GM21526 (cell line): ENCODE results near the gene CYBB.
A peak's percentile ranks its signal among the peaks of the same experiment; 100 is the strongest.

Experiments
- ATAC-seq: cut with Tn5 transposase; IDR thresholded peaks from one replicate; pipeline ENCODE4 v1.9.1; 2021; ENCODE audit warnings: moderate library complexity; ENCODE audit not compliant: unreplicated experiment, low FRiP score

Gene CYBB

GRCh38 chrX:37783305-37783704, 3.4 kb downstream of the CYBB start:
- no peak for ATAC-seq

DNA sequence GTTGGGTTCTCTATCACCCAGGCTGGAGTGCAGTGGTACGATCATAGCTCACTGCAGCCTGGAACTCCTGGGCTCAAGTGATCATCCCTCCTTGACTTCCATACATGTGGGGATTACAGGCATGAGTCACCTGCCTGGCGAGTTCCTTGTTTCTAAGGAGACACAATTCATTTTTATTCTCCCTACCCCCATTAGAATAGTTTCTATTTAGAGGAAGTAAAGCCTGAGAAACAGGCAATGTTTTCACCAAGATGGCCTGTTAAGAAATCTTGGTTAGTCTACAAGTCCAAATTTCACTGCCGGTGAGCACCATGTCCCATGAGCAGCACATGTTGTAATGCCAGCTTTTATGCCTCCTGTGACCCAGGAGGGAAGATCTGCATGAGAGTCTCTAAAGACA, 5.7 kb downstream of the CYBB start:
- no peak for ATAC-seq

DNA sequence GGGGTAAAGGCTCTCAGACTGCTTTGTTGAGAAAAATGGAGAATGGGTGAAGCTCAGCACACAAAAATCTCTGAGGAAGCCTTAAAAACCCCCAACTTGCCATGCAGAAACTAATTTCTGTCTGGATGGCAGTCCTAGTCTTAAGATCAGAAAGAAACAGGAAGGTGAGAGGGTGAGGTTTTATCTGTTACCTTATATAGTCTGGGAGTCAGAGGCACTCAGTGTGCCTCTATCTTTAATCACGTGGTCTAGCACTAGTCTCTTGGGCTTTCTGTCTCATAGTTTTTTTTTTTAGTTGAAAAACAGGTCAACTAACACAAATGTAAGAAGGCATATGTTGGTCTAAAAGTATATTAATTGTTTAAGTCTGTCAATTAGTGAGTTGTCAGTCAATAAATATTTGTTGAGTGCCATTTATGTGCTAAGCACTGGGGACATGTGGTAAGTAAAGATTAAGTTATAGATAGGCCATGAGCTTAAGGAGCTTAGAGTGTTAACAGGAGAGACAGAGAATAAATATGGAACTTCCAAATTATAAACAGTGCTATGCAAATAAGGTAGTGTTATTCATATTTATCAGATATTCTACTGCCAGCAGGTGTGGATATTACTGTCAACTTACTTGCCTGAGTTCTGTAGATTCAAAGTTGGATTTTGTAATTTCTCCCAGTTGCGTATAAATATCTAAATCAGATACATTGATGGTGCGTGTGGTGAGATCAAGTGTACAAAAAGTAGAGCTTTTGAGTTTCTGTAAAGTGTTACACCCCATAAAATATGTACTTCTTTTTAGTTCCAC, 7.0 kb downstream of the CYBB start:
- ATAC-seq: peak; percentile 71

GRCh38 chrX:37787423-37787869, 7.6 kb downstream of the CYBB start:
- peak; percentile 62 for ATAC-seq

- no peak for ATAC-seq
These were observed 16.5 kb downstream of the CYBB start for GRCh38 chrX:37796310-37796709.

DNA sequence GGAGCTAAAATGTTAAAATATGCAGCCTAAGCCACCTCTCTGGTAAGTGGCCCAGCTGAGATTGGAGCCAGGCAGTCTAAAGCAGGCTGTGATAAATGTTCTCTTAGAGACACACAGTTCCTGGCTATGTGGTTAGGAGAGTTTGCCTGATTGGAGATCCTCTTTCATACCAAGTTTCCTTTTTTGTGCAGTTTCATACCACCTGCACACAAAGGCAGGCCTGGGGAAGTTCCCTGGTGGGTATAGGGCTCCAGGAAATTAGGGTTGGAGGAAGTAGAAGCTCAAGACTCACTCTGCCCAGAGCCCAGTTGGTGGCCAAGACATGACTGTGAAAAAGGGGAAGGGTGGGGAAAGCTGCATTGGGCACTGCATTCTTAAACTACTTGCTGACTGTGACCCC, 16.9 kb downstream of the CYBB start:
- ATAC-seq: peak; percentile 79

GRCh38 chrX:37799936-37800335, 20.1 kb downstream of the CYBB start:
- no peak for ATAC-seq

GRCh38 chrX:37800717-37801116, 20.9 kb downstream of the CYBB start:
- ATAC-seq: no peak

DNA sequence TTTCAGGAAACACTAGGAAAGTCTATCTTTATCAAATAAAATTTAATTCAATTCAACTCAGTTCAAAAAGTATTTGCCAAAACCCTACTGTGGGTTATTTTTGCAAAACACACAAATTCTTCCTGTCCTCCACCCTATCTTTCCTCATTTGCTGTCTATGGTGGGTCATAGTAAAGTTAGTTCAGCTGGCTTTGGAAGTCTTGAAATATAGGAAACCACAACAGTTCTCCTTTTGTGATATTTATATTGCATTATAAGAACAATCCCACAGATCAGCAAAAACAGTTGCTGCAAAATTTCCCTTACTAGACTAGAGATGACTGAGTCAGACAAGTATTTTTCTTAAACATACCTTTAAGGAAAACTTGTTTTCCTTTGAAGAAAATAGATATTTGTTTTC, 22.2 kb downstream of the CYBB start:
- ATAC-seq: no peak

GRCh38 chrX:37803057-37803456, 23.2 kb downstream of the CYBB start:
- no peak for ATAC-seq

DNA sequence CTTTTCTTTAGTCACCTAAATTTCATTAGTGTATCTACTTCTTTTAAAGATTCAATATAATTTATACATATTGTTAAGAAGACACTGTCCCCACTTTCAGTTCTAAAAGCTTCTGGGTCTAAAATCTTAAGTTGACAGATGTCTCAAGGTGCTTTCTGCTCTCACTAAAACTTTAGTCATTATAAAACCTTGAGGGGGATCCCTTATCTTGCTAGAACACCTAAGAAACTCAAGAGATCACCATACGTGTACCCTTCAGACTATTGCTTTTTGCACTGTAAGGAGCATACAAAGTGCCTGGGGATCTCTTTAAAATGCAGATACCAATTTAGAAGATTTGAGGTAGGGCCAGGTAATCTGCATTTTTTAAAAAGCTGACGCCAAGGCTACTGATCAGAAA, 30.1 kb downstream of the CYBB start:
- no peak for ATAC-seq

- ATAC-seq: no peak
These were observed 32.3 kb downstream of the CYBB start for GRCh38 chrX:37812110-37812509.

GRCh38 chrX:37813570-37813969, 33.7 kb downstream of the CYBB start:
- ATAC-seq: no peak

DNA sequence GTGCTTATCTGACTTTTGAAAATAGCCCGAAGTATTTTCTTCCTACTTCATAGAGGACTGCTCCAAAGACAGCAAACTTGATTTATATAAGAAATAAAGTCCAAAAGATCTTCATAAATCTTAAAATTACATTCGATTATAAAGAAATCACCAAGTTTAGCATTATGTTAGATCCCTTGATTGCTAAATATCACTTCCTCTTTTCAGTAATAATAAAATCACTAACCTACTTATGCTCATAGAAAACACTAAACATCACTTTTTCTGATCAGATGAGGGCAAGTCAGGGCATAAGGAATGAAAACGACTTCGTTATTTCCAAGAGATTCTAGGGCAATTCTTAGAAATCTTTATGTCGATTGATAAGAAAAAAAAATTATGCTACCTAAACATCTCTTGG, 35.5 kb downstream of the CYBB start:
- ATAC-seq: no peak

GRCh38 chrX:37816766-37817165, 36.9 kb downstream of the CYBB start:
- ATAC-seq: no peak

- ATAC-seq: no peak
These were observed 37.3 kb downstream of the CYBB start for GRCh38 chrX:37817176-37817575.

- no peak for ATAC-seq
These were observed 37.7 kb downstream of the CYBB start for GRCh38 chrX:37817579-37817978.

- peak; percentile 40 for ATAC-seq
These were observed 38.2 kb downstream of the CYBB start for GRCh38 chrX:37818031-37818430.

- no peak for ATAC-seq
These were observed 40.8 kb downstream of the CYBB start for GRCh38 chrX:37820646-37821045.

DNA sequence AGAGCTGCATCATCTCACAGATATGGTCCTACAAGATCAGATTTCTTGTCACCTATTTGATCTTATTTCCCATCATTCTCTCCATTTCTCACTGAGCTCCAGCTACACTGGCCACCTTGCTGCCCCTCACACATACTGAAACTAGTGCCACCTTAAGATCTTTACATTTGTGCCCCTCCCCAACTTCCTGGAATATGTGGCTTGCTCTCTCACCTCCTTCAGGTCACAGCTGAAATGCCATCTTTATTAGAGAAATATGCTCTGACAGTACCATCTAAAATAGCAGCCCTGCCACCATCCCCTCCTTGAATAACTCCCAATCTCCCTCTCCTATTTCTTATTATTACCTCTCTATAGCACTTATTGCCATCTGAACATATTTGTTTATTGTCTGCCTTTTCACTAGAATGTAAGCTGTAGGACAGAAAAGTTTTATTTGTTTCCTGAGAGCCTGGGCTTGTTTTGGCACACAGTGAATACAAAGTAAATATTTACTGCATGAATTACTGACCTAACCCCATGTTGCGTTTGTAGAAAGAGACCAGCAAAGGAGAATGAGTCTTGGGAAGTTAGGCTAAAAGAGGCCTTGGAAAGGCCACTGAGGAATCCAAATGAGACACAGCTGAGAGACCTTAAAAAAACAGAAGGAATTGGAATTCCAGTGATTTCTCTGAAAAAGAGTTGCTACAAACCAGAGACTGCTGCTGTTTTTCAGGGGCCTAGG, 44.8 kb downstream of the CYBB start:
- ATAC-seq: no peak

GRCh38 chrX:37825215-37825842, 45.5 kb downstream of the CYBB start:
- ATAC-seq: peak; percentile 86

GRCh38 chrX:37829721-37830120, 49.9 kb downstream of the CYBB start:
- no peak for ATAC-seq
